ENCODE data around the gene ANTKMT.

The ANTKMT gene

DNA sequence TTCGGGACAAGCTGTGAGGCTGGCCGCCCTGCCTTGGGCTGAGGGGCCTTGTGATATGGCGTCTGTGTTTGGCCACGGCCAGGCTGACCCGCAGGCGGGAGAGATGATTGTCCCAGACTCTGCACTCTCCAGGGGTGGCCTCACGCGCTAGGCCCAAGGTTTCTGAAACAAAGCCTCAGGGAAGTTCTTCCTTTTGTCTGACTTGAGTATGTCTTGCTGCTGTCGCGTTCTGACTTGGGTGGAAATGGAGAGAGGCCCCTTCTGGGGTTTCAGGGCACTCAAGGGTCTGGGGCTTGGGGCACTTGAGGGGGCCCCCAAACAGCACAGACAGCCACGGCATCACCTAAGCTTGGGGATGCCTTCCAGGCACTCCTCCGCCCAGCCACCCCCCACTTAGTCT is 9.9 kb upstream of the ANTKMT start:
- no peak for ATAC-seq
- TF ChIP-seq, protein P1, sequence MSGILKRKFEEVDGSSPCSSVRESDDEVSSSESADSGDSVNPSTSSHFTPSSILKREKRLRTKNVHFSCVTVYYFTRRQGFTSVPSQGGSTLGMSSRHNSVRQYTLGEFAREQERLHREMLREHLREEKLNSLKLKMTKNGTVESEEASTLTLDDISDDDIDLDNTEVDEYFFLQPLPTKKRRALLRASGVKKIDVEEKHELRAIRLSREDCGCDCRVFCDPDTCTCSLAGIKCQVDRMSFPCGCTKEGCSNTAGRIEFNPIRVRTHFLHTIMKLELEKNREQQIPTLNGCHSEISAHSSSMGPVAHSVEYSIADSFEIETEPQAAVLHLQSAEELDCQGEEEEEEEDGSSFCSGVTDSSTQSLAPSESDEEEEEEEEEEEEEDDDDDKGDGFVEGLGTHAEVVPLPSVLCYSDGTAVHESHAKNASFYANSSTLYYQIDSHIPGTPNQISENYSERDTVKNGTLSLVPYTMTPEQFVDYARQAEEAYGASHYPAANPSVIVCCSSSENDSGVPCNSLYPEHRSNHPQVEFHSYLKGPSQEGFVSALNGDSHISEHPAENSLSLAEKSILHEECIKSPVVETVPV (CRISPR knock-in tag; IDR thresholded peaks at IDR 0.05) = no peak
- TF ChIP-seq ZC3H10 (CRISPR knock-in tag; IDR thresholded peaks at IDR 0.05) (no peak), CSDC2 (CRISPR knock-in tag; IDR thresholded peaks at IDR 0.05) (no peak), ARNTL (CRISPR knock-in tag; IDR thresholded peaks at IDR 0.05; ENCODE audit: borderline replicate concordance, low read depth) (no peak), RARB (CRISPR knock-in tag; IDR thresholded peaks at IDR 0.05) (no peak), SNAI2 (CRISPR knock-in tag; IDR thresholded peaks at IDR 0.05) (no peak), ZFP30 (CRISPR knock-in tag; IDR thresholded peaks at IDR 0.05) (no peak), ESRRG (CRISPR knock-in tag; IDR thresholded peaks at IDR 0.05) (no peak), ZNF565 (CRISPR knock-in tag; conservative IDR thresholded peaks at IDR 0.05; ENCODE audit: low read depth) (no peak), OSR1 (CRISPR knock-in tag; IDR thresholded peaks at IDR 0.05) (no peak), TOX (CRISPR knock-in tag; IDR thresholded peaks at IDR 0.05; ENCODE audit: borderline replicate concordance) (no peak), ISL1 (CRISPR knock-in tag; IDR thresholded peaks at IDR 0.05) (no peak), ZNF70 (CRISPR knock-in tag; IDR thresholded peaks at IDR 0.05) (no peak)
- TF ChIP-seq, protein P2, sequence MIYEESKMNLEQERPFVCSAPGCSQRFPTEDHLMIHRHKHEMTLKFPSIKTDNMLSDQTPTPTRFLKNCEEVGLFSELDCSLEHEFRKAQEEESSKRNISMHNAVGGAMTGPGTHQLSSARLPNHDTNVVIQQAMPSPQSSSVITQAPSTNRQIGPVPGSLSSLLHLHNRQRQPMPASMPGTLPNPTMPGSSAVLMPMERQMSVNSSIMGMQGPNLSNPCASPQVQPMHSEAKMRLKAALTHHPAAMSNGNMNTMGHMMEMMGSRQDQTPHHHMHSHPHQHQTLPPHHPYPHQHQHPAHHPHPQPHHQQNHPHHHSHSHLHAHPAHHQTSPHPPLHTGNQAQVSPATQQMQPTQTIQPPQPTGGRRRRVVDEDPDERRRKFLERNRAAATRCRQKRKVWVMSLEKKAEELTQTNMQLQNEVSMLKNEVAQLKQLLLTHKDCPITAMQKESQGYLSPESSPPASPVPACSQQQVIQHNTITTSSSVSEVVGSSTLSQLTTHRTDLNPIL (CRISPR knock-in tag; IDR thresholded peaks at IDR 0.05; ENCODE audit: low read depth) = no peak
- TF ChIP-seq, protein P3, sequence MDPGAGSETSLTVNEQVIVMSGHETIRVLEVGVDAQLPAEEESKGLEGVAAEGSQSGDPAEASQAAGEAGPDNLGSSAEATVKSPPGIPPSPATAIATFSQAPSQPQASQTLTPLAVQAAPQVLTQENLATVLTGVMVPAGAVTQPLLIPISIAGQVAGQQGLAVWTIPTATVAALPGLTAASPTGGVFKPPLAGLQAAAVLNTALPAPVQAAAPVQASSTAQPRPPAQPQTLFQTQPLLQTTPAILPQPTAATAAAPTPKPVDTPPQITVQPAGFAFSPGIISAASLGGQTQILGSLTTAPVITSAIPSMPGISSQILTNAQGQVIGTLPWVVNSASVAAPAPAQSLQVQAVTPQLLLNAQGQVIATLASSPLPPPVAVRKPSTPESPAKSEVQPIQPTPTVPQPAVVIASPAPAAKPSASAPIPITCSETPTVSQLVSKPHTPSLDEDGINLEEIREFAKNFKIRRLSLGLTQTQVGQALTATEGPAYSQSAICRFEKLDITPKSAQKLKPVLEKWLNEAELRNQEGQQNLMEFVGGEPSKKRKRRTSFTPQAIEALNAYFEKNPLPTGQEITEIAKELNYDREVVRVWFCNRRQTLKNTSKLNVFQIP (CRISPR knock-in tag; IDR thresholded peaks at IDR 0.05; ENCODE audit: borderline replicate concordance, low read depth) = no peak
- TF ChIP-seq, protein P4, sequence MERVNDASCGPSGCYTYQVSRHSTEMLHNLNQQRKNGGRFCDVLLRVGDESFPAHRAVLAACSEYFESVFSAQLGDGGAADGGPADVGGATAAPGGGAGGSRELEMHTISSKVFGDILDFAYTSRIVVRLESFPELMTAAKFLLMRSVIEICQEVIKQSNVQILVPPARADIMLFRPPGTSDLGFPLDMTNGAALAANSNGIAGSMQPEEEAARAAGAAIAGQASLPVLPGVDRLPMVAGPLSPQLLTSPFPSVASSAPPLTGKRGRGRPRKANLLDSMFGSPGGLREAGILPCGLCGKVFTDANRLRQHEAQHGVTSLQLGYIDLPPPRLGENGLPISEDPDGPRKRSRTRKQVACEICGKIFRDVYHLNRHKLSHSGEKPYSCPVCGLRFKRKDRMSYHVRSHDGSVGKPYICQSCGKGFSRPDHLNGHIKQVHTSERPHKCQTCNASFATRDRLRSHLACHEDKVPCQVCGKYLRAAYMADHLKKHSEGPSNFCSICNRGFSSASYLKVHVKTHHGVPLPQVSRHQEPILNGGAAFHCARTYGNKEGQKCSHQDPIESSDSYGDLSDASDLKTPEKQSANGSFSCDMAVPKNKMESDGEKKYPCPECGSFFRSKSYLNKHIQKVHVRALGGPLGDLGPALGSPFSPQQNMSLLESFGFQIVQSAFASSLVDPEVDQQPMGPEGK (CRISPR knock-in tag; IDR thresholded peaks at IDR 0.05; ENCODE audit: borderline replicate concordance) = no peak

DNA sequence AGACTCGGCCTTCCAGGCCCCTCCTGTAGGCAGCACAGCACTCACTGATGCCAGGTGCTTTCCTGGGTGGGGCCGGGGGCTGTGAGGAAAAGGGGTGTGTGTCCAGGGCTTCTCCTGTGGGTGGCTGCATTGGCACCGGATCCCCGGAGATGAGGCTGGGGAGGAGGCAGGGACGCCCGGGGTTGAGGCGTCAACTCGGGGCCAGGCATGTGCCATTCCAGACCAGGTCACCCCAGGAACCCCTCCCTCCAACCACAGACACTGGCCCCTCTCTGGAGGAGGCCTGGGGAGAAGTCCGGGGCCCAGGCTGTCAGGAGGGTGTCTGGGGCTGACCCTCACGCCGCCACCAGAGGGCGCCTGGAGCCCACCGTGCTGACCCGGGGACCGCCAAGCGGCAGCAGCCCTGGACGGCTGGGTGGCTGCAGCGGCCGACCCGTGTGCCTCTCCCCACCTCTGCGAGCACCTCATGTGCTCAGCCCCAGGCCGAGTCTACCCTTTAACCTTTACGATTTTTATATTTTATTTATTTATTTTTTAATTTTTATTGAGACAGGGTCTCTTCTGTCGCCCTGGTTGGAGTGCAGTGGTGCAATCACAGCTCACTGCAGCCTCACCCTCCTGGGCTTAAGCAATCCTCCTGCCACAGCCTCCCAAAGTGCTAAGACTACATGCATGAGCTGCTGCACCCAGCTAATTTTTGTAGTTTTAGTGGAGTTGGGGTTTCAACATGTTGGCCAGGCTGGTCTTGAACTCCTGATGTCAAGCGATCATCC is 9.2 kb upstream of the ANTKMT start:
- peak; percentile 65 for ATAC-seq

DNA sequence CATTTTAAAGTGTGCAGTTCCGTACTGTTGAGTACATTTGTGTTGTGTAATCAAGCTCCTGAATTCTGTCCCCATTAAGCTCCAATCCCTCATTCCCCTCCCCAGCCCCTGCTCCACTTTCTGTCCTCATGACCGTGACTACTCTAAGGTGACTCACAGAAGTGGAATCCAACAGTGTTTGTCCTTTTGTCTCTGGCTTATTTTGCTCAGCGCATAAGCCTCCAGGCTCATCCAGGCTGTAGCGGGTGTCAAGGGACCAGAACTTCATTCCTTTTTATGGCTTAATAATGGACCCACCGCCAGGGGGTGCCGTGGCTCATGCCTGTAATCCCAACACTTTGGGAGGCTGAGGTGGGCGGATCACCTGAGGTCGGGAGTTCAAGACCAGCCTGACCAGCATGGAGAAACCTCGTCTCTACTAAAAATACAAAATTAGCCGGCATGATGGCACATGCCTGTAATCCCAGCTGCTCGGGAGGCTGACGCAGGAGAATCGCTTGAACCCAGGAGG is 8.2 kb upstream of the ANTKMT start:
- ATAC-seq = peak; percentile 5

More for the DNA sequence above, 9.2 kb upstream of the ANTKMT start:
- TF ChIP-seq PPARA (CRISPR knock-in tag; IDR thresholded peaks at IDR 0.05; ENCODE audit: borderline replicate concordance) = no peak
- no peak for TF ChIP-seq SNAI2 (CRISPR knock-in tag; IDR thresholded peaks at IDR 0.05)
- no peak for TF ChIP-seq CSDC2 (CRISPR knock-in tag; IDR thresholded peaks at IDR 0.05)
- no peak for TF ChIP-seq ARNTL (CRISPR knock-in tag; IDR thresholded peaks at IDR 0.05; ENCODE audit: borderline replicate concordance, low read depth)
- TF ChIP-seq ESRRG (CRISPR knock-in tag; IDR thresholded peaks at IDR 0.05) = no peak
- no peak for TF ChIP-seq GLIS3 (CRISPR knock-in tag; IDR thresholded peaks at IDR 0.05)
- TF ChIP-seq ZFP3 (CRISPR knock-in tag; IDR thresholded peaks at IDR 0.05) = no peak
- TF ChIP-seq, protein P2 (CRISPR knock-in tag; IDR thresholded peaks at IDR 0.05; ENCODE audit: low read depth) = no peak
- no peak for TF ChIP-seq ZNF565 (CRISPR knock-in tag; conservative IDR thresholded peaks at IDR 0.05; ENCODE audit: low read depth)
- TF ChIP-seq RARB (CRISPR knock-in tag; IDR thresholded peaks at IDR 0.05) = no peak

DNA sequence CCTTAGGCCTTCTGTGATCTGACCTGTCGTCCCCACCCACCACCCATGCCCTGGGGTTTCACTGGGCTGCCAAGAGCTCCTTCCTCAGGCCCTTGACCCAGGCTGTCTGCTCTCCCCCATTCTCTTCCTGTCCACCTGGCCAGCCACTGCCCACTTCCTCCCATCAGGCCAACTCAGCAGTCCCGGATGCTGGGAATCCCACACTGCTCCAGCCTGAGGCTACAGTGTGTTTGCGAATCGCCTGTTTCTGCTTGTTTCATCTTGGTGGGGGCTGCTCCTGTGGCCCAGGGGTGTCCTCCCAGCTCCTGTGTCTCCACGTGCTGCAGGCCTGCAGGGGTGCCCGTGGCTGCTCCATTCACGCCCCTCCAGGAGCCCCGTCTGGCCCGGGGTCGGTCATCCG is 6.9 kb upstream of the ANTKMT start:
- TF ChIP-seq ESRRG (CRISPR knock-in tag; IDR thresholded peaks at IDR 0.05) = no peak
- 0 out of 2 replicates have a peak, but pooled peaks have one; percentile 13 for TF ChIP-seq ZFP3 (CRISPR knock-in tag; IDR thresholded peaks at IDR 0.05)
- no peak for TF ChIP-seq SNAI2 (CRISPR knock-in tag; IDR thresholded peaks at IDR 0.05)
- TF ChIP-seq ZNF70 (CRISPR knock-in tag; IDR thresholded peaks at IDR 0.05) = 0 out of 2 replicates have a peak, but pooled peaks have one; percentile 53
- no peak for ATAC-seq
